ENCODE measurements around the gene CNTNAP5. TPM values are rescaled to one million over a fixed set of nuclear protein-coding genes. Genes with fewer than 3 reads are reported as not detected.

CNTNAP5 gene
- total and polyA plus RNA-seq, 2 of the 8 experiments (the other 6 are each of a cell fraction or from before 2014, with no cell fraction given), result 0.11 to 0.76 TPM

DNA sequence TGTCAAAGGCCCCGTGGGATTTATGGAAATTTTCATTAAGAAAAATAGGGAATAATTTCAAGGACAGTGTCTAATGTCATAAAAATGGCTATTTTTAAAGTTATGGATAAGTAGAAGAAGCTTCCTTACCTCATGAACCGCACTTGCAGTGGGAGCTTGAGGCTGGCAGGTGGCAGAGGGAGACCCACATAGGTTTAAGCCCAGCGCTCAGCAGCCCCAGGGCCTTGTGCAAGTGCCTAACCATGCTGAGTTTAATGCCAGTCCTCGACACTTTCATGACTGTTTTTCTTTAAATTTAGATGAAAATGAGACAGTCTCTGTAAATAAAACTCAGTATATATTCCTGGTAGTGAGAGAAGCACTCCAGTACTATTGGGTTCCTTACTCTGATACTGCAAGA lies 285.6 kb downstream of the CNTNAP5 start:
- Histone ChIP-seq H3K14ac (ENCODE audit: insufficient read length) (no peak overlapping the region), H3K27ac (ENCODE audit: low read depth, low read length) (no peak overlapping the region), H3K9ac (replicated peaks in 1 of 4; ENCODE audit: extremely low read depth in 1 of 4, low read depth in 3 of 4, low read length in 3 of 4) (no peak overlapping the region), H2BK15ac (ENCODE audit: low read length) (no peak overlapping the region), H3K4me2 (ENCODE audit: insufficient read depth in 1 of 2, low read depth in 2 of 2, low read length in 2 of 2) (no peak overlapping the region), H4K20me1 (replicated peaks in 1 of 2; ENCODE audit: control insufficient read depth in 1 of 2, insufficient read depth in 2 of 2, low read length in 2 of 2) (no peaks in the 10 kb centered on the region), H3K18ac (ENCODE audit: extremely low read depth, low read length) (no peak overlapping the region), H3K4me3 (ENCODE audit: extremely low read depth in 1 of 4, insufficient read depth in 2 of 4, low read depth in 3 of 4, low read length in 4 of 4) (no peak overlapping the region), H4K8ac (ENCODE audit: extremely low read depth, insufficient read depth, low read length) (no peak overlapping the region), H4K5ac (ENCODE audit: insufficient read length, low read depth, low read length) (no peak overlapping the region), H3K56ac (replicated peaks; ENCODE audit: insufficient read length, low read depth, low read length) (no peak overlapping the region), H2BK20ac (ENCODE audit: low read length) (no peak overlapping the region), H3K36me3 (ENCODE audit: control insufficient read depth in 2 of 4, insufficient read depth in 4 of 4, low read length in 3 of 4) (no peaks in the 10 kb centered on the region), H3K23ac (ENCODE audit: insufficient read length) (no peak overlapping the region), H3K4me1 (replicated peaks in 1 of 4; ENCODE audit: control insufficient read depth in 3 of 4, insufficient read depth in 4 of 4, low read length in 3 of 4) (no peaks in the 10 kb centered on the region), H3K79me2 (ENCODE audit: control insufficient read depth in 1 of 2, insufficient read depth in 2 of 2, low read length in 2 of 2) (no peaks in the 10 kb centered on the region), H2BK120ac (replicated peaks; ENCODE audit: low read depth, low read length) (no peak overlapping the region), H3K4ac (replicated peaks; ENCODE audit: insufficient read length, low read depth, low read length) (no peak overlapping the region), H2AK5ac (ENCODE audit: low read depth, low read length) (no peak overlapping the region), H3K23me2 (ENCODE audit: low read depth, low read length) (no peaks in the 10 kb centered on the region), H2BK5ac (ENCODE audit: low read depth, low read length) (no peak overlapping the region), H3K27me3 (replicated peaks in 1 of 4; ENCODE audit: control insufficient read depth in 3 of 4, extremely low read depth in 1 of 4, insufficient read depth in 3 of 4, low read length in 3 of 4) (no peaks in the 10 kb centered on the region), H2BK12ac (ENCODE audit: low read depth, low read length) (no peak overlapping the region), H3K9me3 (ENCODE audit: insufficient read depth in 2 of 2, low read depth in 1 of 2, low read length in 1 of 2) (no peaks in the 10 kb centered on the region), H3K79me1 (ENCODE audit: low read depth, low read length) (no peaks in the 10 kb centered on the region), H2AFZ (ENCODE audit: low read length) (no peak overlapping the region), H4K91ac (replicated peaks; ENCODE audit: insufficient read length, low read length) (no peak overlapping the region)
- ChIA-PET CTCF (ENCODE audit: partially characterized antibody) (interaction anchor here (0.9 kb wide), 1 partner anchor 15 kb away, joined by 3 read pairs; no protein-coding TSS in a partner anchor), POLR2A (ENCODE audit: partially characterized antibody) (no interaction called here)
- FAIRE-seq (no peak), DNase-seq (ENCODE audit: low read depth in 1 of 2, low spot score in 2 of 2) (no peak)
- WGBS, 2 experiments (ENCODE audit: extremely low coverage in 1 of 2, insufficient coverage in 1 of 2, insufficient read length in 1 of 2, insufficient replicate concordance in 2 of 2, low coverage in 1 of 2, low lambda C conversion rate in 2 of 2, missing lambda C conversion rate in 1 of 2), result 92% methylated on average over 4 of the region's 4 CpGs; no CpG with 5 or more reads in 1 of the 2 experiments
- TF ChIP-seq EP300 (IDR thresholded peaks at IDR 0.05; ENCODE audit: borderline replicate concordance in 1 of 2, low read depth in 2 of 2, low read length in 2 of 2), result no peak
- TF ChIP-seq, protein P1, sequence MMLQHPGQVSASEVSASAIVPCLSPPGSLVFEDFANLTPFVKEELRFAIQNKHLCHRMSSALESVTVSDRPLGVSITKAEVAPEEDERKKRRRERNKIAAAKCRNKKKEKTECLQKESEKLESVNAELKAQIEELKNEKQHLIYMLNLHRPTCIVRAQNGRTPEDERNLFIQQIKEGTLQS (IDR thresholded peaks at IDR 0.05; ENCODE audit: insufficient read depth, low read depth, low read length), result no peak
- TF ChIP-seq BCL11A (IDR thresholded peaks at IDR 0.05; ENCODE audit: low read depth in 2 of 2, low read length in 2 of 2), result no peak
- TF ChIP-seq RAD21 (IDR thresholded peaks at IDR 0.05 in 1 of 2, conservative IDR thresholded peaks at IDR 0.05 in 1 of 2; ENCODE audit: low read depth in 2 of 2, low read length in 2 of 2), result no peak
- TF ChIP-seq TEAD4 (IDR thresholded peaks at IDR 0.05; ENCODE audit: low read depth, low read length), result no peak
- no peak for TF ChIP-seq TBP (IDR thresholded peaks at IDR 0.05; ENCODE audit: low read depth, low read length)
- no peak for TF ChIP-seq GTF2F1 (IDR thresholded peaks at IDR 0.05; ENCODE audit: borderline replicate concordance, low read depth, low read length)
- TF ChIP-seq SIN3A (conservative IDR thresholded peaks at IDR 0.05 in 1 of 2, IDR thresholded peaks at IDR 0.05 in 1 of 2; ENCODE audit: low read depth in 1 of 2, low read length in 2 of 2), result no peak
- no peak for TF ChIP-seq PHF8 (conservative IDR thresholded peaks at IDR 0.05; ENCODE audit: low read depth, low read length)
- TF ChIP-seq SP2 (IDR thresholded peaks at IDR 0.05; ENCODE audit: low read length), result no peak
- TF ChIP-seq GABPA (IDR thresholded peaks at IDR 0.05; ENCODE audit: borderline replicate concordance, insufficient read depth, low read length), result no peak
- TF ChIP-seq SIX5 (IDR thresholded peaks at IDR 0.05; ENCODE audit: low read depth, low read length), result no peak

All from H1 (cell line).